Liver (tissue), 9 donors: ENCODE data around the gene EMD. TPM values are rescaled to one million over a fixed set of nuclear protein-coding genes. Genes with fewer than 3 reads are reported as not detected.

Experiments used
- DNase-seq: peaks from one replicate; pipeline ENCODE4 v3.0.0-alpha.2; 2017; ENCODE audit warnings: low spot score
- H3K27ac ChIP-seq, 2 donors: one replicate each; pipeline ENCODE4 v1.7.0; 2013; ENCODE audit warnings: inconsistent platforms in 2 of 2, low read length in 2 of 2, control low read depth in 1 of 2, low read depth in 1 of 2, mild to moderate bottlenecking in 1 of 2
- H3K27me3 ChIP-seq, 4 donors: one replicate each; pipeline versions ENCODE4 v1.6.1 to v1.7.0; 2013; ENCODE audit warnings: low read length in 3 of 4, inconsistent platforms in 1 of 4, mild to moderate bottlenecking in 1 of 4, moderate library complexity in 1 of 4; ENCODE audit not compliant: control insufficient read depth in 4 of 4, insufficient read depth in 4 of 4
- H3K36me3 ChIP-seq, 4 donors: one replicate each; pipeline versions ENCODE4 v1.6.1 to v1.7.0; 2013; ENCODE audit warnings: low read length in 3 of 4, mild to moderate bottlenecking in 3 of 4, low read depth in 1 of 4, moderate library complexity in 1 of 4; ENCODE audit not compliant: control insufficient read depth in 4 of 4, insufficient read depth in 3 of 4
- H3K4me1 ChIP-seq, 4 donors: one replicate each; pipeline versions ENCODE4 v1.6.1 to v1.7.0; 2013; ENCODE audit warnings: low read length in 3 of 4, mild to moderate bottlenecking in 3 of 4, moderate library complexity in 1 of 4; ENCODE audit not compliant: control insufficient read depth in 4 of 4, insufficient read depth in 4 of 4
- H3K4me3 ChIP-seq, 3 donors: one replicate each; pipeline versions ENCODE4 v1.6.1 to v1.7.0; 2013; ENCODE audit warnings: low read length in 3 of 3, control low read depth in 1 of 3, low read depth in 1 of 3, mild to moderate bottlenecking in 1 of 3
- H3K9ac ChIP-seq, 2 donors: one replicate each; pipeline ENCODE4 v1.7.0; 2013; ENCODE audit warnings: low read length in 2 of 2, mild to moderate bottlenecking in 2 of 2, moderate library complexity in 2 of 2, control low read depth in 1 of 2, low read depth in 1 of 2
- H3K9me3 ChIP-seq, 4 donors: one replicate each; pipeline versions ENCODE4 v1.6.1 to v1.7.0; 2013; ENCODE audit warnings: low read length in 3 of 4; ENCODE audit not compliant: control insufficient read depth in 4 of 4
- ATF3 ChIP-seq: IDR thresholded peaks from 2 replicates; pipeline ENCODE4 v1.6.1; 2016; ENCODE audit warnings: antibody characterized with exemption
- CTCF ChIP-seq: fragments of 150-350 bp; IDR thresholded peaks from 2 replicates; pipeline ENCODE4 v1.5.1; 2017; ENCODE audit warnings: improper control_type of control experiment, low read depth, low read length; ENCODE audit not compliant: missing input control
- EGR1 ChIP-seq, 2 donors: IDR thresholded peaks; 2 replicates each; pipeline ENCODE4 v1.6.1; 2016 to 2018; ENCODE audit warnings: antibody characterized with exemption in 2 of 2, low read depth in 2 of 2
- FOXA1 ChIP-seq: IDR thresholded peaks from 2 replicates; pipeline ENCODE4 v1.6.1; 2016; ENCODE audit warnings: antibody characterized with exemption
- FOXA2 ChIP-seq: IDR thresholded peaks from 2 replicates; pipeline ENCODE4 v1.6.1; 2016; ENCODE audit warnings: antibody characterized with exemption
- GABPA ChIP-seq, 2 donors: IDR thresholded peaks in 1 of 2; conservative IDR thresholded peaks in 1 of 2; 2 replicates each; pipeline ENCODE4 v1.6.1; 2016; ENCODE audit warnings: antibody characterized with exemption in 2 of 2, mild to moderate bottlenecking in 1 of 2, moderate library complexity in 1 of 2
- HNF4A ChIP-seq, 2 donors: conservative IDR thresholded peaks; 2 replicates each; pipeline ENCODE4 v1.6.1; 2016; ENCODE audit warnings: antibody characterized with exemption in 2 of 2, mild to moderate bottlenecking in 2 of 2
- HNF4G ChIP-seq: IDR thresholded peaks from 2 replicates; pipeline ENCODE4 v1.6.1; 2016; ENCODE audit warnings: antibody characterized with exemption
- JUND ChIP-seq, 2 donors: IDR thresholded peaks; 2 replicates each; pipeline ENCODE4 v1.6.1; 2016; ENCODE audit warnings: antibody characterized with exemption in 2 of 2
- MAX ChIP-seq: IDR thresholded peaks from 2 replicates; pipeline ENCODE4 v1.6.1; 2016; ENCODE audit warnings: antibody characterized with exemption
- NR2F2 ChIP-seq: IDR thresholded peaks from 2 replicates; pipeline ENCODE4 v1.6.1; 2016; ENCODE audit warnings: antibody characterized with exemption
- RAD21 ChIP-seq, 2 donors: IDR thresholded peaks; 2 replicates each; pipeline ENCODE4 v1.6.1; 2016; ENCODE audit warnings: antibody characterized with exemption in 2 of 2, mild to moderate bottlenecking in 2 of 2
- REST ChIP-seq: IDR thresholded peaks from 2 replicates; pipeline ENCODE4 v1.6.1; 2016; ENCODE audit warnings: antibody characterized with exemption, mild to moderate bottlenecking
- RXRA ChIP-seq, 2 donors: IDR thresholded peaks; 2 replicates each; pipeline ENCODE4 v1.6.1; 2017 to 2018; ENCODE audit warnings: antibody characterized with exemption in 2 of 2, mild to moderate bottlenecking in 1 of 2
- SP1 ChIP-seq: IDR thresholded peaks from 2 replicates; pipeline ENCODE4 v1.6.1; 2018; ENCODE audit warnings: antibody characterized with exemption, mild to moderate bottlenecking
- TAF1 ChIP-seq: conservative IDR thresholded peaks from 2 replicates; pipeline ENCODE4 v1.6.1; 2016; ENCODE audit warnings: antibody characterized with exemption, mild to moderate bottlenecking
- YY1 ChIP-seq: IDR thresholded peaks from 2 replicates; pipeline ENCODE4 v1.6.1; 2016; ENCODE audit warnings: antibody characterized with exemption, mild to moderate bottlenecking
- ZBTB33 ChIP-seq: IDR thresholded peaks from 2 replicates; pipeline ENCODE4 v1.6.1; 2016; ENCODE audit warnings: antibody characterized with exemption
- WGBS: extraction: QIAGEN DNeasy Blood & Tissue Kit; methylation state at CpG from one replicate; pipeline ENCODE4 v1.1.7; 2013; 5-methylcytosine and 5-hydroxymethylcytosine counted together
- polyA plus RNA-seq, 2 donors: library from polyadenylated mRNA; stranded (reverse) in 1 of 2; unstranded in 1 of 2; fragments of 200-250 nt in 1 of 2; fragments of >200 nt in 1 of 2; fragmentation: Nextera tagmentation in 1 of 2; extraction: Ambion mirVana in 1 of 2; gene quantifications; one replicate each; pipeline versions ENCODE4 v1.2.1 to v1.2.3, GENCODE V29; 2013 to 2015
- total RNA-seq, 2 donors: library from RNA; depleted of rRNA; stranded (reverse); fragments of >200 nt; gene quantifications; one replicate each; pipeline ENCODE4 v1.2.3, GENCODE V29; 2014
- donor health status: healthy.
- donor health status: healthy.
- donor health status: healthy.
- donor health status: healthy.
- donor health status: healthy.

Gene EMD
- total and polyA plus RNA-seq, 4 donors = 11.6 to 38.0 (median 17.0) TPM

- TF ChIP-seq REST (peak; percentile 7), GABPA (IDR thresholded peaks at IDR 0.05 in 1 of 2, conservative IDR thresholded peaks at IDR 0.05 in 1 of 2) (no peak)
- peak overlapping the region; percentile 69 to 92 (median 85) for H3K4me3 ChIP-seq
- no peaks in the 10 kb centered on the region for H3K9me3 ChIP-seq
- DNase-seq = peak; percentile 69
- peaks cover 0 to 10% (median 7%) of the 10 kb centered on the region in 4 donors for H3K36me3 ChIP-seq
- H3K9ac ChIP-seq = peak overlapping the region; percentile 1 to 64
- H3K27ac ChIP-seq = peak overlapping the region; percentile 80 to 98
- WGBS = 6% methylated on average over 53 of the region's 53 CpGs
- H3K27me3 ChIP-seq = no peaks in the 10 kb centered on the region
- peaks cover 1 to 31% (median 24%) of the 10 kb centered on the region in 4 donors for H3K4me1 ChIP-seq
Observed at GRCh38 chrX:154396973-154397887, 18.1 kb downstream of the EMD start.

- H3K36me3 ChIP-seq = peaks cover 0 to 10% (median 7%) of the 10 kb centered on the region in 4 donors
- no peaks in the 10 kb centered on the region for H3K27me3 ChIP-seq
- H3K27ac ChIP-seq = peak within 1 kb of the TSS; percentile 80 to 98
- H3K9ac ChIP-seq = peak within 1 kb of the TSS; percentile 95 to 98
- TF ChIP-seq FOXA1 (no peak), HNF4G (no peak), JUND (IDR thresholded peaks at IDR 0.05) (no peak), GABPA (IDR thresholded peaks at IDR 0.05 in 1 of 2, conservative IDR thresholded peaks at IDR 0.05 in 1 of 2) (peak in 1 of 2 donors; percentile 58), ZBTB33 (peak; percentile 56), EGR1 (IDR thresholded peaks at IDR 0.05; ENCODE audit: low read depth in 2 of 2) (no peak), MAX (no peak), HNF4A (conservative IDR thresholded peaks at IDR 0.05) (no peak), FOXA2 (no peak), YY1 (peak; percentile 96), NR2F2 (peak; percentile 24), REST (peak; percentile 88), RAD21 (IDR thresholded peaks at IDR 0.05) (no peak), TAF1 (peak; percentile 99), SP1 (peak; percentile 42), CTCF (no peak), RXRA (IDR thresholded peaks at IDR 0.05) (no peak), ATF3 (no peak)
- H3K4me3 ChIP-seq = peak within 1 kb of the TSS; percentile 85 to 94 (median 92)
- peak; percentile 85 for DNase-seq
- WGBS = under 1% methylated on average over 69 of the region's 69 CpGs
- no peaks in the 10 kb centered on the region for H3K9me3 ChIP-seq
- peaks cover 1 to 36% (median 26%) of the 10 kb centered on the region in 4 donors for H3K4me1 ChIP-seq
Observed at GRCh38 chrX:154397888-154398667, 19.0 kb downstream of the EMD start, which contains the start of gene RPL10. RPL10 (plus strand) TSS chrX:154398377; CDS start chrX:154398520, 143 bp downstream.
